CD4-positive, alpha-beta T cell treated with Interleukin-2 at 100 ng/mL for 4 hours (primary cell): Measurements from ENCODE around the gene NPSR1.
"Not testable (repeated sequence)": the region's sequence is repeated elsewhere in the genome, so short reads cannot be mapped to it uniquely, and the experiment has no call there.

Source experiments
- DNase-seq: peaks from one replicate; pipeline ENCODE4 v3.0.0-alpha.2; 2020; ENCODE audit warnings: low spot score

Gene NPSR1

DNA sequence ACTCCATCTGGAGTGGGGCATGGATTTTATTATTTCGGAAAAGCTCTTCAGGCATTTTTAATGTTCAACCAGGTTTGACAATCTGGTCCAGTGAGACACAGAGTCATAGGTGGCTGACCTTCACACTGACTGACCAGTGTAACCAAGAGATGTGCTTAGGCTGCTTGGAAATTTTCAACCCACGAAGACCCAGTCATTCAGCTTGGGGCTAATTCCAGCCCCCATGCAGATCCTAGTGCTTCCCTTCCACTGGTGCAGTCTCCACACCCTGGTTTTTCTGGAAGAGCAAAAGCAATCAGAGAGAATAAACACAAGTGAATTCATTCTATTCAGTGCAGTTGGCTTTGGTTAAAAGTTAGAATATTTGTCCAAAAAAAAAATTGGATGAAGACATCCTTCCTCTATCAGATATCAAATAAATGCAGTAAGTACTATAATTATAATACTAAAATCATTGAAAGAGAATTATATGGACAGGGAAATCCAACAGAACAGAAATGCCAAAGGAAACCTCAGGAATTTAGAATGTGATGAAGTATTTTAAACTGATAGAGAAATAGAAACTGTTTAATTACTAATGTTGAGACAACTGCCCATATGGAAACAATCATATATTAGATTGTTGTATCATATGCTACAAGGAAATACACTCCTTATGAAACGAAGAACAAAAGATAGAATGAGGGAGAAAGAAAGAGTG lies 178.0 kb downstream of the NPSR1 start:
- DNase-seq, result no peak

DNA sequence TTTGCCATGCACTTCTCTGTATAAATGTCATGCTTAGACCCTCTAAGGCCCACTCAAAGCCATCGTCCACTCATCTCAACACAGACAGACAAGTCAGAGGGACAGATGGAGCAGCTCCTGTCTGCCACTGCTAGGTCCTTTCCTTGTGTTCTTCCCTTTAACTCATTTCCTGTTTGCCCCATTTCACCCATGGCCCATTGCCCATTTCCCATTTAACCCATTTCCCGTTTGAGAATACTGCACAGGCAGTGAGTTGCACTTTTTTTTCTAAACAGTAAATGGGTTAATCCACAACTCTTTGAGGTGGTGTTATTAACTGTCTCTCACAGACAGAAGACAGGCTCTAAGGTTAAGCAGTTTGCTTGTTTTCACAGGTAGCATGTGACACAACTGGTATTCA lies 179.3 kb downstream of the NPSR1 start:
- no peak for DNase-seq

DNA sequence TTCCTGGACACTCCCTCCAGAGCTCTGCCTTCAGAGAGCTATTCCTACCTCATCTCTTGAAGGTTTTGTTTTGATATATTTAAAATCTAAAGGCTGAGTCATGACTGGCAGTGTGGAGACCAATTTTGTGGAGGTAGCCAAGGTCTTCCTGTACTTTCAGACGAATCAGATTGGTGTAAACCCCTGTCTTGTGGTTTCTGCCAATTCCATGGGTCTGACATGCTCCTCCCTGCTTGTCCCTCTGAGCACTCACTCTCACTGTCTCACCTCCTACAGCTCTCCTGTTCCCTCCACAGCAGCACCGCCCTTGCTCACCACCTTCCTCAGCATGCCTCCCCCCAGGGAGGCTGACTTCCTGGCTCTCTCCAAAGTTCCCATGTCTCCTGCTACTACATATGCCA lies 179.8 kb downstream of the NPSR1 start:
- DNase-seq, result no peak

DNA sequence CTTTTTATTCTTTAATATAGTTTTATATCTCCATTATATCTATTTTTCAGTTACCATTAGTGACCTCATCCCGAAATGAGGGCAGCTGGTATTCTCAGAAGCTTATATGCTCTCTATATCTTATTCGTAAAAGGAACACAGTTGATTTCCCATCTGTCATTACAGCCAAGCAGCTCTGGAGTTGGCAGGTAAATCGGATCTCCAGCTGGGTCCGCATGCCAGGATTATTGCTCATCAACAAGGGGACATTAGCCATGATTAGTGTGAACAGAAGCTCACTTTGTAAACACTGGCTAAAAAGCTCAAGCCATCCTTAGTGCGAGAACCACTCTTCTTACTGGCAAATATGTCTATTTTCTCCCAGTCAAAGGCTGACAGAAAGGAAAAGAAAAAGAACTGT lies 180.3 kb downstream of the NPSR1 start:
- no peak for DNase-seq

DNA sequence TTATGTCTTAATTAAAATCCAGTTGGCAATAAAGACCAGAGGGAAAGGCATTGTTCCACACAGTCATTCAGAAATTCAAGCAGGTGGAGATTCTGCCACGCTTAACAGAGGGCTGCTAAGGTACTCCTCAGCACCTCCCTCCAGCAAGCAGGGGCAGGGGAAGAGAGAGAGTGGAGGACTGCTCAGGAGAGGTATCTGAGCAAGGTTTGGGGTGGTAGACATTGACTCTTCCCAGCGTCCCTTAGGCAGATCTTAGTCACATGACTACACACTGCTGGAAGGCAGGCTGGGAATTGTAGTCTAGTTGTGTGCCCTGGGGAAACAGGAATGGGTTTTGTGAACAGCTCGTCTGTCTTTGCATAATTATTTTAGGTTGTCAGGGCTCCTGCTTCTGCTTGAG lies 181.6 kb downstream of the NPSR1 start:
- no peak for DNase-seq

DNA sequence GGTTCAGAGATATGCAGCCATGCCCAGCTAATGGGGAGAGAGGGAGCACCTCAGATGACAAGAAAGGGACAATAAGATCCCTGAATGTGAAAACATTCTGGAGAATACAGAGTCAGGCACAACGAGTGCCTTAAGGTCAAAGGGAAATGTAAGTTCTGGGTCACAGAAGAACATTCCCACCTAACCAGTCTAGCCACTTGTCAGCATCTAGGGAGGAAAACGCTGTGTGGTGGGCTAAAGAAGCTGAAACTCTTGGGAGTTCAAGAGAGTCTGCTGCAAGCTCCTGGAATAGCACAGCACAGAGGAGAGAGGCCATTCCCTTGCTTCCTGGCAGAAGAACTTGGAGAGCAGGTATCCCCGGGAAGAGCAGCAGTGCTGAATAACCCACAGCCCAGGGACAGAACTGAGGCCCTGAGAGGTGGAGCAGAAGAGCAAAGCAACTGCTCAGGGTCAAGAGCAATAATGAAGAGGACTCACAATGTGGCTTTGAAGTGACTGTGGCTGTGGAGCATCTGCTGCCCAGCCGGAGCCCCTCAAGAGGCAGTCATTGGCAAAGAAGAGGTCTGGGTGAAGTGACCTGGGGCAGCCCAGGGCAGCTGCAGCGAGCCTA lies 182.3 kb downstream of the NPSR1 start:
- DNase-seq, result no peak

DNA sequence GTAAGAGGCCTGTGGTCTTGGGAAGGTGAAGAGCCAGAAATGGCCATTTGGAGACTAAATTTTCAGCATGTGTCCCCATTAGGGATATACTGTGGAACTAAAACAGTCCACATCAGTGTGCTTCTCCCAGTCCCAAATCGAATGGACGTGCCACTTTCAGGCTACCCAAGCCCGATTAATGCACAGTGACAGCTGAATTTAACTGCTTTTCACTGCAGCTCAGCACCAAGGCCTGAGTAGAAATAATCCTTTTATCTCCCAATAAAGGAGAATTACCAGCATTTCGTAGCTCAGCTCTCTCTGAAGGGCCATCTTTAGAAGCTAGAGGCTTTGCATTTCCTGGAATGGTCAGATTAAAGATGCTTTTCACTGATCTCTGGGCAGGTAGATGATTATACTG lies 183.3 kb downstream of the NPSR1 start:
- no peak for DNase-seq

DNA sequence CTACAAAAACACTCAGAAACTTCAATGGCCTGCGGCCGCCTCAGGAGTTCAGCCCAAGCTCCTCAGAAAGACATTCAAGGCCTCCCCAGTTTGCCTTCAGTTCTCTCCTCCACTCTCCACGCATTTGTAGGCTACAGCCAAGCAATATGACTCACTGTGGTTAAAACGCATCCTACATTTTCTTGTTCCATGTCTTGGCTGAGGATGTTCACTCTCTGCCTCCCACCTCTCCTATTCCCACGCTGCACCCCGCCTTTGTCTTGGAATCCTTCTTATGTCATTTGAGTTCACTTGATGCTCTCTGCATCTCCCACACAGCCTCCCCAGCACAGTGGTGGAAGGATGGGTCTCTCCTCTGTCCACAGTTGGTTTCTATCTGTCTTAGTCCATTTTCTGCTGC lies 184.8 kb downstream of the NPSR1 start:
- DNase-seq, result no peak

DNA sequence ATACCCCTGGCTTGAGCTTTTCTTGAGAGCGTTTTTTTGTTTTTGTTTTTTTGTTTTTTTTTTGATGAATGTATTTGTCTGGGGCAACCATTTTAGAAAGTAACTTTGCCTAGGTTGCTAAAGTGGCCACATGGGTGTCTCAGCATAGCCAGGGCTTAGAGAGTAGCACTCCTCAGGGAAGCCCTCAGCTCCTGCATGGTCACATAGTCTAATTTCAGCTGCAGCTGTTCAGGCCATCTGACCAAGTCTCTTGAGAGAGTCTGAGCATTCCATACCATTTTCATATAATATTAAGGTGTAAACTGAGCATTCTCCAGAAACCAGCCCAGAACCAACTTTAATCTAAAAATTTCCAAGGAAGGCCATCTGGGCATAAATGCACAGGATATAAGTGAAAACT lies 186.4 kb downstream of the NPSR1 start:
- DNase-seq, result no peak

DNA sequence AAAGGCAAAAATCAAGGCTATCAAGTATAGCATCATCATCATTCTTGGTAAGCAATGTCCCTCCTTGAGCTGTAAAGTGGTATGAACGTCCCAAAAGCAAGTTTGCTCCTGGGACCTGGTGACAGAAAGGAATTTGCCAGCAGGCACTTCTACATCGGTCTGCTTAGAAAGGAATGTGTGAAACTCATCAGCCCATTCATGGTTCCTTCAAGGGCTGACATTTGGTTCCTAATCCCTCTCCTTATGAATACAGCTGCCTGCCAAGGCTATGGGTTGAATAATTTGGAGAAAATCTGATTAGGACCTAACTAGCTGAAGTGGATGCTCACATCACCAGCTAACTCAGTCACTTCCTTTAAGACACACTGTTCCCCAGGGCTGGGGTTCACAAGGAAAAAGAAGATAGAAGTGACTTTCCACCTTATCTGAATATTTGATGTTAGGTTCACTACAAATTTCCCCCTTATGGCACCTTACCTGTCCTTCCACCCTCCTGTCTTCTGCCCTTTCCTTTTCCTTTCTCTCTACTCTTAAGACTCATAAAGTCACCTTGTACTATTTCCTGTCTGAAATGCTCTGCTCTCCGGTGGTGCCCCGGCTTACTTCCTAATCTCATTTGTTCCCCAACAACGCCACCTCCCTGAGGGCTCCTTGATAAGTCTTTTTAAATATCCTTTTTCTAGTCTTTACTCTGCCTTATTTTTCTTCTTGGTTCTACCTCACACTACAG lies 187.1 kb downstream of the NPSR1 start:
- no peak for DNase-seq

DNA sequence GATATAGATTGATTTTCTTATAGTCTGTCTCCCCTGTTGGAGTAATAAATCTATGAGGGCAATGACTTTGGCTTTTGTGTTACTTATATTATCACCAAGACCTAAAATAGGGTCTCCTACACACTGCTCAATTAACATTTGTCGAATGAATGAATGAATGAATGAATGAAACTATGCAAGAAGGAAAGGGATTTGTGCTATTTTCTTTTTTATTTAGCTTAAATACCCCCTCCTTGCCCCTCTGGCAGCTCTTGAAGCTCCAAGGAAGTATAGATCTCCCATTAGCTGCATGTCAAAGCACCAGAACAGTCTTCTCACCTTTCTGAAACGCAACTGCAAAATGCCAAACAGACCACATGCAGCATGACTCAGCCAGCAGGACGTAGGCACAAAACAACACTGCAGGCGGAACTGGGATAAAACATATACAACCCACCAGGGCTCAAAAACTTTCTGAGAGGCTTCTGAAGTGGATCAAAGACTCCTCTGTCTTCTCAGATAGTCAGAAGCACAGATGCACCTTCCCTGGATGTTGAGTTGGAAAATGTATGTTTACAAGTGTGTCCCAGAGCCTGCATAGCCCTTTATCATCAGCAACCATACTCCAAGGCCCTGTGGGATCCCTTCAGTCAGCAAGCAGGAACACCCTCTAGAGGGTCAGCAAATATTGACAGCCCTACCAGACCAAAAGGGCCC lies 187.8 kb downstream of the NPSR1 start:
- no peak for DNase-seq

DNA sequence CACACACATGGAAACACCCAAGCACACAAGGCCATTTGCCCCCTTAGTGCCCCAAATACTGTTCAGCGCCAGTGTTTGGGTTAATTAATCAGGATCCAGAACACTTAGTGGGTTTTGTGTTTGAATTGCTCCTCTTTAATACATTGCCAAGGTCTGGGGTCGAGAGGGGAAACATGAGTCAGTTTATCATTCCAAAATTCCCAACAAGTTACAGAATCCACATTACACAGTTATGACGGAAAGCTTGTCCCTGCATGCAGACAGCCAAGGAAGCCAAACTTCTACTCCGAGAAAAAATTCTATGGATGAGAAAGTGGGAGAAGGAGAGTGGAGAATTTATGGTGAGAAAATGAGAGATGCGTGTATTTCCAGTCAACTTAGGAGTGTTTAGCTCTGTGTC lies 189.0 kb downstream of the NPSR1 start:
- DNase-seq, result no peak

DNA sequence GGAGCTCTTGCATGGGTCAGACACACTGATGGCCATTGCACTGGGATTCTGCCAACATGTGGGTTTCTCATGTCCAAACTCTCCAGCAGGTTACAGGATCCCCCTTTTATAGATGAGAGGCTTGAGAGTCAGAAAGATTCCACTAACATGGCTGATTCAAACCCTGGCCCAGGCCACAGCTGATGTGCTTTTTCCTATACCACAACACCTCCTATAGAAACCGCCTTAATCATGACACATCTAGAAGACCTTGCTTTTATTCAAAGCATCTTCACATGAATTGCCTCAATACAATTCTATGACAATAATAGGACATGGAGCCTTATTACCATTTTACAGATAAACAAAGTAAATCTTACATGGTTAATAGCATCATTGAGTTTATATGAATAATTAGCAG lies 190.7 kb downstream of the NPSR1 start:
- no peak for DNase-seq

DNA sequence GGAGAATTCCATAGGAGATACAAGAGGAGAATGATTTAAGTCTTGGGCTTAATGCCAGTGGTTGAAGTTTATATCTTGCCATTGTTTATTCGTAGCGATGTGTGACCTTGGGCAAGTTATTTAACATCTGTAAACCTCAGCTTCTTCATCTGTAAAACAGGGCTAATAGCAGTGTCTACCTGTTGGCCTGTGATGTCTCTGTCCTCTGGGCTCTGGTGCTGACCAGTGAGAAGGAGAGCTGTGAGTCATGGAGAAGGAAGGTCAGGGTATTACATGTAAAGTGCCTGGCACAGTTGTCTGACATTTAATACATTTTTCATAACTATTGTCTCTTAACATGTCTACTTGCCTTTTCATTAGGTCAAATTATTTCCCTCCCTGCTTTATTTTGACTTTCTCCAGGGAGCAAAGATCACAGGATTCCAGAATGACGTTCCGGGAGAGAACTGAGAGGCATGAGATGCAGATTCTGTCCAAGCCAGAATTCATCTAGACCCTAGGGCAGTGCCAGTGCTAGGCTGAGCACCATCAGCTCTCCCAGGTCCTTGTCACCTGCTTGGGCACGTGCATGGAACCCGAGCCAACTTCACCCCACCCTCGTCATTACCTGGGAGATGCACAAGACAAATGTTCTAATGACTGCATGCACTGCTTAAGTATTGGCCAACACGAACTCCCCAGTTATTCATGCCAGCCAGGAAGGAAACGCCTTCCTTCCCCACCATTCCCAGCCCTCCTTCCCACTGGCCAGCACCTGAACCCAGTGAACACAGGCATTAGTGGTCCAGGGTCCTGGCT lies 191.3 kb downstream of the NPSR1 start:
- DNase-seq, result no peak

DNA sequence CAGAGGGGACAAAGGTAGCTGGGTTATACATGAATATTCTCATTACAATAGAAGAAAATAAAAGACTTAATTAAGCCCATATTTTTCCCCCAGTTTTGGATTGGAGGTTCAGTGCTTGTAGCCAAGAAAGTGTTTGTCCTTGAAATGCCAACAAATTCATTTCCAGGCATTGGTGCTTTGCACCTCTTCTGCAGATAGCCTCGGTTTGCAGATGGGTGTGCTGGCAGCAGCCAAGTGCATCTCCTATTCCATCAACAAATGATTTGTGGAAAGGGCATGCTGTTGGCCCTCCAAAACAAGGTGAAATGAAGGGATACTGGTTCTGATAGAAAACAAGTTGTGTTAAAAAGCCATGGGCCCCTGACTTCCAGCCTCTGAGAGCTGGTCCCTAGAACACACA lies 192.0 kb downstream of the NPSR1 start:
- DNase-seq, result no peak

DNA sequence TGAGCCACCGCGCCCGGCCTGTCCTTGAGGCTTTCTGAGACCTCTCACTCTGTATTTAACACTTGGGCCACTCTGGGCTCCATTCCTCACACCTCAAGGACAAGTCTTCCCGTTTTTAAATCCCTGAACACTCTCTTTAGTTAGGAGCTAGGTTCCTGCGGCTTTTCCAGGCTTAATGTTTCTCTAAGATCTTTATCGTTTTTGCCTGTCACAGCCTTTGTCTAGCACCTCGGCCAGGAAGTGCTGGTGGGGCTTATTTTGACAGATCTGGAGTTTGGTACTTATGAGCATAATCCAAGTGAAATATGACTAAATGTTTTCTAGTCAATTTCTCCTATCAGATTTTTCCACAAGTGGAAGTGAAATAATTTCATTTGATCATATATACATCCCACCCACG lies 192.7 kb downstream of the NPSR1 start:
- no peak for DNase-seq

DNA sequence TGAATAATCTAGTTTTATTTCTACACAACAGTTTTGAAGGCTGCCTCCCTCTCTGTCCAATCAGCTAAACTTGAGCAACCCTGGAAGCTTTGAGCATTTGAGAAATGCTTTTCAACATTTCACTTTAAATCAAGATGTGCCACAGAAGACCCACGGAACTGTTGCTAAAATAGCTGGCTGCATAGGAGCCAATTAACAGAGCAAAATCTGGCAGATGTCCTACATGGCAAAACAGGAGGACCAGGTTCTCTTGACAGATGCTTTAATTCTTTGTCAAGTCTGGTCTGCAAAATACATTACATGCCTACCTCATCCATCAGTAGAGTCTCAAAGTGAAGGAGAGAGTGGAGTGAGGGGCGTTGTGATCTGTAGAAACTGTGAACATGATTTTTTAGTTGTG lies 193.4 kb downstream of the NPSR1 start:
- no peak for DNase-seq

DNA sequence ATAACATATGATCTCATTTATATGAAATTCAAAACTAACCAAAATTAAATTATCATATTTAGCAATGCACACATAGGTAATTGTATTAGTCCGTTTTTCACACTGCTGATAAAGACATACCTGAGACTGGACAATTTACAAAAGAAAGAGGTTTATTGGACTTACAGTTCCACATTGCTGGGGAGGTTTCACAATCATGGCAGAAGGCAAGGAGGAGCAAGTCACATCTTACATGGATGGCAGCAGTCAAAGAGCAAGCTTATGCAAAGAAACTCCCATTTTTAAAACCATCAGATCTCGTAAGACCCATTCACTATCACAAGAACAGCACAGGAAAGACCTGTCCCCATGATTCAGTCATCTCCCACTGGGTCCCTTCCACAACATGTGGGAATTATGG lies 200.4 kb downstream of the NPSR1 start:
- DNase-seq, result not testable (repeated sequence)

DNA sequence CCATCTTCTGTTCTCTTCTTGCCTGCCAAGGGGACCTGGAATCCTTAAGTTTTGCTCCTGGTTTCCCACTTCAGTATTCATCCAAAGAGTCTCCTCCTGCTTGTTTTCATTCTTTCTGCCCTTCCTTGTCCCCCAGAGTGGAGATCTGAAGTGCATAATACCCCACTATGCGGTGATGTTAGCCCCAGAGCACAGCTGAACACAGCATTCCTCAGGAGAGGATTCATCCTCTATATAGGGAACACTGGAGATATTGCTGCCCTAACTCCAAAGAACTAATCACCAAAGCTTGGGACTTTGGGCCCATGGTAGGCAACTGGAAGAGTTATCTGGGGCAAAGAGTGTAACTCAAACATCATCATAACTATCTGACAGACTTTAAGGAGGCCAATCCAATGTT lies 201.3 kb downstream of the NPSR1 start:
- not testable (repeated sequence) for DNase-seq

DNA sequence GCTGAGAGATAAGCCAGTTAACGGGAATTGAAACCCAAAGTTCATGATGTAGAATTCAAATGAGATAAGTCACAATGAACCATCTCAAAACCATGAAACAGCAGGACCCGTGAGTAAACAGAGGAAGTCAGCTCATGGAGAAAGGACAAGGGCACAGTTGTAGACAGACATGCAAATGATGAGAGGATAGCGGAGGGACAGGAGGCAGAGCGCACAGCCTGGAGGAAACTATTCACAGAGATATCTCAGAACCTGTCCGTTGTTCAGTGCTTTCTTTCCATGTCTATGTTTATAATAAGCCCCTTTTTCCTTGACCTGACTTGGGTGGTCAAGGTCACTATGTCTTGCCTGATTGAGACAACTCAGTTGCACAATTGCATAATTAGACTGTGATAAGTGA lies 208.2 kb downstream of the NPSR1 start:
- not testable (repeated sequence) for DNase-seq

DNA sequence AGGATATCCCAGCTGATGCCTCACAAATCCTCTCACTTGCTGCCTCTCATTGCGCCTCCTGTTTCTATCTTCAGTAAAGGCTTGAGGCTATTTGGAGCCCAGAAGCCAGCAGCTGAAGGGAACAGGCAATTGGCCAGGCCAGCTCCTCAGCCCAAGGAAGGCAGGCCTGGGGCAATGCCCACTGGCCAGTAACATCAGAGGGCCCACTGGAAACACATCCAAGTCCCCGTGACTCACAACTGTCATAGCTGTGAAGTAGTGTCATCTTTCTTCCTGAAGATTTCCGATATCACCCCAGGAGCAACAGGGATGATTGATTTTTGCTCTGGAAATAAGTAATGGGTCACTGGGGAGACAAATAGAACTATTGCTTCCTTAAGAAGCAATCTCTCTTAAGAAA lies 209.3 kb downstream of the NPSR1 start:
- not testable (repeated sequence) for DNase-seq

DNA sequence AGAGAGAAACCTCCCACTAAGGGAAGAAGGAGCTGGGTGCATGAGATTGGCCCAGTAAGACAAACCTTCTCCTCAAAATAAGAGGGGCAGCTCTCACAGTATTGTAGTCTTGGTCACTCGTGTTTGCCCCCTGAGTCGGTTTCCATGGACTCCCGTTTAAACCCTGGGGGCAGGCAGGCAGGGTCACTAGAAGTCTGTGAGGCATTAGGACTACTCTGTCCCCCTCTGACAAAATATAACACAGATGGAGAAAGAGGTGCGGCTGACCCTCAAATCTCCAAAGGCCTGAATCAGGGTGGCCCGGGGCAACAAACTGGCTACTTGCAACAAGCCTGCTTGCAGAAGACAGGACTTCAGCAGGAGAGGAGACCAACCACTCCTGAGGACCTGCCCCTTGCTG lies 210.6 kb downstream of the NPSR1 start:
- DNase-seq, result not testable (repeated sequence)
